Stimulated activated naive CD8-positive, alpha-beta T cell treated with anti-CD3 and anti-CD28 coated beads, Interleukin-15, amount 100 ng/mL, for 72 hours (primary cell): ENCODE results near the gene TDP1.
A peak's percentile ranks its signal among the peaks of the same experiment; 100 is the strongest.

Experiments
- ATAC-seq: fragments of 150-1000 bp; cut with Tn5 transposase; 2 replicates; pipeline ENCODE4 v1.10.0; 2021; ENCODE audit warnings: mild to moderate bottlenecking, moderate library complexity
- DNase-seq, 2 donors: peaks; one replicate each; pipeline ENCODE4 v3.0.0; 2021 to 2022
- H3K27ac Mint-ChIP-seq, 2 donors: one replicate each; pipeline ENCODE4 v1.8.0; 2022; ENCODE audit warnings: mild to moderate bottlenecking in 2 of 2, mixed read lengths in 2 of 2, moderate library complexity in 2 of 2
- H3K27me3 Mint-ChIP-seq: one replicate; pipeline ENCODE4 v1.8.0; 2022; ENCODE audit warnings: mixed read lengths
- H3K4me1 Mint-ChIP-seq: one replicate; pipeline ENCODE4 v1.8.0; 2022; ENCODE audit warnings: mild to moderate bottlenecking, mixed read lengths
- H3K4me3 Mint-ChIP-seq, 2 donors: one replicate each; pipeline ENCODE4 v1.8.0; 2022; ENCODE audit warnings: mild to moderate bottlenecking in 2 of 2, mixed read lengths in 2 of 2, moderate library complexity in 1 of 2
- H3K9me3 Mint-ChIP-seq, 2 donors: one replicate each; pipeline ENCODE4 v1.8.0; 2022; ENCODE audit warnings: mixed read lengths in 2 of 2

Gene TDP1

GRCh38 chr14:89959853-89960445, 4.2 kb downstream of the TDP1 start:
- peak overlapping the region; percentile 81 to 88 for H3K27ac Mint-ChIP-seq
- ATAC-seq: peak; percentile 39
- no peaks in the 10 kb centered on the region for H3K27me3 Mint-ChIP-seq
- no peak for DNase-seq
- peaks cover 77% of the 10 kb centered on the region for H3K4me1 Mint-ChIP-seq
- peak overlapping the region; percentile 50 to 56 for H3K4me3 Mint-ChIP-seq
- peaks cover 0 to 7% of the 10 kb centered on the region in 2 donors for H3K9me3 Mint-ChIP-seq

GRCh38 chr14:89960914-89961313, 5.2 kb downstream of the TDP1 start:
- Mint-ChIP-seq H3K4me1 (peaks cover 87% of the 10 kb centered on the region), H3K4me3 (peak overlapping the region in 1 of 2 donors; percentile 50), H3K27me3 (no peaks in the 10 kb centered on the region), H3K27ac (no peak overlapping the region), H3K9me3 (peaks cover 0 to 7% of the 10 kb centered on the region in 2 donors)
- ATAC-seq (no peak), DNase-seq (no peak)

GRCh38 chr14:89963288-89963978, 7.7 kb downstream of the TDP1 start:
- DNase-seq: no peak
- Mint-ChIP-seq H3K9me3 (no peaks in the 10 kb centered on the region), H3K4me3 (no peak overlapping the region), H3K27ac (no peak overlapping the region), H3K4me1 (peaks cover 70% of the 10 kb centered on the region), H3K27me3 (no peaks in the 10 kb centered on the region)
- no peak for ATAC-seq

GRCh38 chr14:89965839-89966238, 10.1 kb downstream of the TDP1 start:
- H3K4me1 Mint-ChIP-seq: peaks cover 55% of the 10 kb centered on the region
- ATAC-seq: no peak
- H3K27me3 Mint-ChIP-seq: no peaks in the 10 kb centered on the region
- no peaks in the 10 kb centered on the region for H3K9me3 Mint-ChIP-seq
- no peak overlapping the region for H3K4me3 Mint-ChIP-seq
- no peak for DNase-seq
- peak overlapping the region in 1 of 2 donors; percentile 7 for H3K27ac Mint-ChIP-seq

GRCh38 chr14:89973234-89973823, 17.6 kb downstream of the TDP1 start:
- ATAC-seq (no peak), DNase-seq (peak; percentile 20 to 29)
- Mint-ChIP-seq H3K9me3 (no peaks in the 10 kb centered on the region), H3K4me3 (no peak overlapping the region), H3K27ac (peak overlapping the region in 1 of 2 donors; percentile 74), H3K27me3 (no peaks in the 10 kb centered on the region), H3K4me1 (peaks cover 17% of the 10 kb centered on the region)

- Mint-ChIP-seq H3K4me3 (no peak overlapping the region), H3K27ac (no peak overlapping the region), H3K9me3 (no peaks in the 10 kb centered on the region), H3K27me3 (no peaks in the 10 kb centered on the region), H3K4me1 (no peaks in the 10 kb centered on the region)
- ATAC-seq (no peak), DNase-seq (no peak)
These were observed 21.9 kb downstream of the TDP1 start for GRCh38 chr14:89977668-89978067.

GRCh38 chr14:89978656-89979055, 22.9 kb downstream of the TDP1 start:
- no peak overlapping the region for H3K27ac Mint-ChIP-seq
- H3K27me3 Mint-ChIP-seq: no peaks in the 10 kb centered on the region
- DNase-seq (no peak), ATAC-seq (no peak)
- H3K9me3 Mint-ChIP-seq: no peaks in the 10 kb centered on the region
- no peaks in the 10 kb centered on the region for H3K4me1 Mint-ChIP-seq
- H3K4me3 Mint-ChIP-seq: no peak overlapping the region

GRCh38 chr14:89983375-89983774, 27.6 kb downstream of the TDP1 start:
- DNase-seq: no peak
- no peaks in the 10 kb centered on the region for H3K27me3 Mint-ChIP-seq
- H3K4me3 Mint-ChIP-seq: no peak overlapping the region
- peak overlapping the region in 1 of 2 donors; percentile 56 for H3K27ac Mint-ChIP-seq
- no peak for ATAC-seq
- no peaks in the 10 kb centered on the region for H3K4me1 Mint-ChIP-seq
- no peaks in the 10 kb centered on the region for H3K9me3 Mint-ChIP-seq

GRCh38 chr14:89986462-89987160, 30.9 kb downstream of the TDP1 start:
- Mint-ChIP-seq H3K27ac (no peak overlapping the region), H3K4me1 (no peaks in the 10 kb centered on the region), H3K4me3 (no peak overlapping the region), H3K27me3 (no peaks in the 10 kb centered on the region), H3K9me3 (no peaks in the 10 kb centered on the region)
- no peak for ATAC-seq
- DNase-seq: no peak

- no peak for ATAC-seq
- no peak overlapping the region for H3K4me3 Mint-ChIP-seq
- H3K27ac Mint-ChIP-seq: no peak overlapping the region
- no peak for DNase-seq
- no peaks in the 10 kb centered on the region for H3K27me3 Mint-ChIP-seq
- H3K4me1 Mint-ChIP-seq: no peaks in the 10 kb centered on the region
- H3K9me3 Mint-ChIP-seq: no peaks in the 10 kb centered on the region
These were observed 31.4 kb downstream of the TDP1 start for GRCh38 chr14:89987161-89987475.

GRCh38 chr14:89988787-89989186, 33.1 kb downstream of the TDP1 start:
- no peak for DNase-seq
- Mint-ChIP-seq H3K4me1 (no peaks in the 10 kb centered on the region), H3K9me3 (no peaks in the 10 kb centered on the region), H3K27ac (no peak overlapping the region), H3K4me3 (no peak overlapping the region), H3K27me3 (no peaks in the 10 kb centered on the region)
- ATAC-seq: no peak

- H3K4me1 Mint-ChIP-seq: no peaks in the 10 kb centered on the region
- no peaks in the 10 kb centered on the region for H3K27me3 Mint-ChIP-seq
- H3K27ac Mint-ChIP-seq: no peak overlapping the region
- H3K9me3 Mint-ChIP-seq: no peaks in the 10 kb centered on the region
- no peak overlapping the region for H3K4me3 Mint-ChIP-seq
- DNase-seq (no peak), ATAC-seq (no peak)
These were observed 34.5 kb downstream of the TDP1 start for GRCh38 chr14:89990218-89990617.

- Mint-ChIP-seq H3K27me3 (no peaks in the 10 kb centered on the region), H3K4me1 (no peaks in the 10 kb centered on the region), H3K4me3 (no peak overlapping the region), H3K9me3 (no peaks in the 10 kb centered on the region), H3K27ac (no peak overlapping the region)
- ATAC-seq (no peak), DNase-seq (no peak)
These were observed 35.0 kb downstream of the TDP1 start for GRCh38 chr14:89990623-89991275.

- DNase-seq (no peak), ATAC-seq (no peak)
- no peak overlapping the region for H3K27ac Mint-ChIP-seq
- H3K4me3 Mint-ChIP-seq: no peak overlapping the region
- no peaks in the 10 kb centered on the region for H3K4me1 Mint-ChIP-seq
- H3K27me3 Mint-ChIP-seq: no peaks in the 10 kb centered on the region
- no peaks in the 10 kb centered on the region for H3K9me3 Mint-ChIP-seq
These were observed 36.5 kb downstream of the TDP1 start for GRCh38 chr14:89992273-89992672.

- no peak for DNase-seq
- H3K9me3 Mint-ChIP-seq: no peaks in the 10 kb centered on the region
- no peak for ATAC-seq
- H3K4me1 Mint-ChIP-seq: no peaks in the 10 kb centered on the region
- H3K27me3 Mint-ChIP-seq: no peaks in the 10 kb centered on the region
- no peak overlapping the region for H3K4me3 Mint-ChIP-seq
- H3K27ac Mint-ChIP-seq: no peak overlapping the region
These were observed 41.2 kb downstream of the TDP1 start for GRCh38 chr14:89996963-89997362.

- Mint-ChIP-seq H3K27ac (no peak overlapping the region), H3K27me3 (no peaks in the 10 kb centered on the region), H3K9me3 (no peaks in the 10 kb centered on the region), H3K4me3 (no peak overlapping the region), H3K4me1 (no peaks in the 10 kb centered on the region)
- DNase-seq (no peak), ATAC-seq (no peak)
These were observed 45.2 kb downstream of the TDP1 start for GRCh38 chr14:90000935-90001334.
